GM12801 (cell line): ENCODE data around the gene SAMD8.

ENCODE experiments used
- TF ChIP-seq, protein P1 (sequence below): IDR thresholded peaks from one replicate; pipeline ENCODE4 v1.5.1; 2011; ENCODE audit warnings: control low read depth; ENCODE audit not compliant: insufficient read length; ENCODE audit errors: extremely low read depth

SAMD8 gene

DNA sequence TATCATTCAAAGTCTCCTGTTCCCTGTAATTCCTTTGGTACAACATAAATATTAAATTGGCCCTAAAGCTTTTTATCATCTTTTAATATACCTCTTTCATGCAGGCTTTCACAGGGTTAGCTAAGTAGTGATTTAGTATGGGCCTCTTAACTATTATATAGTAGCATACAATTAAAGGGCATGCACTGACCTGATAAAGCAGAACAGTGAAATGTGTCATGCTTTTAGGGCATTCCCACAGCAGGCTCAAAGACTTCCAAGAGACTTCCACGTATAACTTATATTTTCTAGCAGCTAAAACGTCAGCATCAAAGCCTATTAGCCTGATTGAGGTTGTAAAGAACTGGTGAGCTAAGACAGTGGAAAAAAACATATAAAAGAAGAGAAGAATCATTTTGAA is 35.3 kb downstream of the SAMD8 start:
- TF ChIP-seq, protein P1, sequence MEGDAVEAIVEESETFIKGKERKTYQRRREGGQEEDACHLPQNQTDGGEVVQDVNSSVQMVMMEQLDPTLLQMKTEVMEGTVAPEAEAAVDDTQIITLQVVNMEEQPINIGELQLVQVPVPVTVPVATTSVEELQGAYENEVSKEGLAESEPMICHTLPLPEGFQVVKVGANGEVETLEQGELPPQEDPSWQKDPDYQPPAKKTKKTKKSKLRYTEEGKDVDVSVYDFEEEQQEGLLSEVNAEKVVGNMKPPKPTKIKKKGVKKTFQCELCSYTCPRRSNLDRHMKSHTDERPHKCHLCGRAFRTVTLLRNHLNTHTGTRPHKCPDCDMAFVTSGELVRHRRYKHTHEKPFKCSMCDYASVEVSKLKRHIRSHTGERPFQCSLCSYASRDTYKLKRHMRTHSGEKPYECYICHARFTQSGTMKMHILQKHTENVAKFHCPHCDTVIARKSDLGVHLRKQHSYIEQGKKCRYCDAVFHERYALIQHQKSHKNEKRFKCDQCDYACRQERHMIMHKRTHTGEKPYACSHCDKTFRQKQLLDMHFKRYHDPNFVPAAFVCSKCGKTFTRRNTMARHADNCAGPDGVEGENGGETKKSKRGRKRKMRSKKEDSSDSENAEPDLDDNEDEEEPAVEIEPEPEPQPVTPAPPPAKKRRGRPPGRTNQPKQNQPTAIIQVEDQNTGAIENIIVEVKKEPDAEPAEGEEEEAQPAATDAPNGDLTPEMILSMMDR: no peak

DNA sequence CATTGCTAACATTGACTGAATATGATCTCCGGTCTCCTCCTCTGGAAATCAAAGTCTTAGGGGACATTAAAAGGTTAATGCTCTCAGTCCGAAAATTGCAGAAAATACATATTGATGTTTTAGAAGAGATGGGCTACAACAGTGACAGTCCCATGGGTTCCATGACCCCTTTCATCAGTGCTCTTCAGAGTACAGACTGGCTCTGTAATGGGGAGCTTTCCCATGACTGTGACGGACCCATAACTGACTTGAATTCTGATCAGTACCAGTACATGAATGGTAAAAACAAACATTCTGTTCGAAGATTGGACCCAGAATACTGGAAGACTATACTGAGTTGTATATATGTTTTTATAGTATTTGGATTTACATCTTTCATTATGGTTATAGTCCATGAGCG is 39.2 kb downstream of the SAMD8 start:
- TF ChIP-seq, protein P1: no peak

DNA sequence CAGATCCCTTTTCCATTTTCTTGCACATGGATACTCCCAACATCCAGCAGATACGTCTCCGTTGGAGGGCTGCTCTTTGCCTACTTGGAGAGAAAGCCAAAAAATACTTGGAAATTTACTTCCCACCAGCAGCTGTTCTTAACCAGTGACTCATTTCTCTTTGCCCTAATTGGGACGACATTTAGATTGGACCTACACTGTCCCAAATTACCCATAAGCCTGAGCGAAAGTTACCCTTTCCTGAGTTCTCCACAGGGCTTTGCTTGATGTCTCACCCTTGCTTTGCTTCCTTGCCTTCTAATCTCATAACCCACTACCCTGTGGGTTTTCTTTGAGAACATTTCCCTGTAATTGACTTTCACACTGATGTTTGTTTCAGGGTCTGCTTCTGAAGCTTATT is 48.1 kb downstream of the SAMD8 start:
- TF ChIP-seq, protein P1: no peak

DNA sequence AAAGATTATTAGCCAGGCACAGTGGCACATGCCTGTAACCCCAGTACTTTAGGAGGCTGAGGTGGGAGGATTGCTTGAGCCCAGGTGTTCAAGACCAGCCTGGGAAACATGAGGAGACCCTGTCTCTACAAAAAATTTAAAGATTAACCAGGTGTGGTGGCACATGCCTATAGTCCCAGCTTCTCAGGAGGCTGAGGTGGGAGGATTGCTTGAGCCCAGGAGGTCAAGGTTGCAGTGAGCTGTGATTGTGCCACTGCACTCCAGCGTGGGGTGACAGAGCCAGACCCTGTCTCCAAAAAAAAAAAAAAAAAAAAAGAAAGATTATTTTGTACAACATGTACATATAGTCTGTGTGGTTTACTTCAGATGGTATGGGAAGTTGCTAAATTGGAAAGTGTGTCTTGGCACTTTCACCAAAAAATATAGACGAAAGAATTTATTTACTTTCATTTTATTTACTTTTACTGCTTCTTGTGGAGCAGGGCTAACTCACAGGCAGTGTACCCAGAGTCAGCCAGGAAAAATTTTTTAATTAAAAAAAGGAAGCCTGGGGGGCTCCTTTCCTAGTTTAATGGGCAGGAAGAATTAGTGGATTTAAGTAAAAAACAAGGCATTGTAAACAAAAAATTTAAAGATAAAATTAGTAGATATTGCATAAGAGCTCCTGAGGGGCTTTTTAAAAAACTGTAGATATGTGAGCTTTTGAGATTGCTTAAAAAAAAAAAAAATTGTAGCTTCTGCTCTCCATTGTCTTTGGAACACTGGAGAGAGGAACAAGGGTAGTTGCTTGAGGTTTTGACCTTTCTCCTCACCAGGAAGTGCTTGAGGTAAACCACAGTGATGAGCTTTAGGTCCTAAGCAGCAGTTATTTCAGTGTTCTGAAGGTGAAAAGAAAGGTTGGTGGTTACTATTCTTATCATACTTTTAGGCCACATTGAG is 54.5 kb downstream of the SAMD8 start:
- TF ChIP-seq, protein P1: no peak

DNA sequence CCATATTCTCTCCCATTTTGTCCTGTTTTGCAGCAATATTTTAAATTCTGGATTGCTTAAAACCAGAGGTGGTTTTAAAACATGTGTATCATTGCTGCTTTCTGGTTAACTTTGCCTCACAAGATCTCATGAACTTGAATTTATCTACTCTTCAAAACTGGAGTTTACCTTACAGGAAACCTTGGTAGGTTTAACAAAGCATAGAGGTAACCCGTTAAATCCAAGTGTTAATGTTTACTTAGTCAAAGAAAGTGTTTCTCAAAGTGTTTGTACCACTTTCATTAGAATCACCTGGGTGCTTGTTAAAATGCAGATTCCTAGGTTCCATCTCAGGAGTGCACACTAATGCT is 55.1 kb downstream of the SAMD8 start:
- TF ChIP-seq, protein P1: no peak

DNA sequence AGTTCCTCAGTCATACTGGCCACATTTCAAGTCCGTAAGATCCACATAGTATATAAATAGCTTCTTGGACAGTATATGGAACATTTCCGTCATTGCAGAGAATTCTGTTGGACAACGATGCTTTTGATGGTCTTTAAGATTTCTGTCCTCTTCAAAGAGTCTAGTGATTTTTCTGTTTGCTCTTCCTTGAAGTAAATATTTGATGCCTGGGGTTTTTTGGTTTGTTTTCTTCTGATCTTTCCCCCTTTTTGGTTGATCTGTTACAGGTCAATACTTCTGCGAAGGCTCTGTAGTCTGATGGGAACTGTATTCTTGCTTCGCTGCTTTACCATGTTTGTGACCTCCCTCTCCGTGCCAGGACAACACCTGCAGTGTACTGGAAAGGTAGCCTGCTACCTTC is 56.8 kb downstream of the SAMD8 start:
- TF ChIP-seq, protein P1: no peak

DNA sequence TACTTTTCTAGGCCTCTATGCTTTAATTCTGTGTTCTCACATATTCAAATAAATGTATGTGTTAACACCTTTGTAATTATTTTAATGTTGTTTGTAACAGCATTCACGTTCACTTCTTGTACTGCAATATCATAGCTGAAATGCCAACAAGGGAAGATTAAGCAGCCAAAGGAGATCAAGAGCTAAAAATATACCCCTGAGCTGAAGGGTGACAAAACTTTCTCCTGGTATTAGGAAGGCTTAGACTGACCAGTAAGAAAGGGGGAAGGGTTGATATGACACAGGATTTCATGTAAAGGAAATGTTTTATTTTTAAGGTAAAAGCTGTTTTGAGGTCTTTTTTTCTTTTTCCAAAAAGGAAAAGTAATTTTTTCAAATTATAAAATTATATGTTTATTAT is 58.8 kb downstream of the SAMD8 start:
- TF ChIP-seq, protein P1: no peak

DNA sequence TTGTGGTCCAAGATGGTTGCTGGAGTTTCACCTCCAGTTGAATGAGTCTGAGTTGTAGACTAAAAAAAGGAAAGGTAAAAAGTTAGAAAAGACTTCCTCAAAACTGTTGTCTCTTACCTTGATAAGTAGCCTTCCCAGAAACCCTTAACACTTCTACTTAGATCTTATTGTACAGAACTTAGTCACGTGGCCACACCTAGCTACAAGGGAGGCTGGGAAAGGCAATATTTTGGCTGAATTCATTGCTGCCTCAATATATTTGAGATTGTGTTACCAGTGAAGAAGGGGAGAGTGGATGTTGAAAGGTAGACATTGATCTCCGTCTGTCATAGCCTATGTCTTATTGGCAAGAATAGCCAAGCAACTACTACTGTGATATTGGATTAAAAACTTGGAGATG is 63.6 kb downstream of the SAMD8 start:
- TF ChIP-seq, protein P1: no peak
